Measurements from ENCODE around the gene PINLYP.

DNA sequence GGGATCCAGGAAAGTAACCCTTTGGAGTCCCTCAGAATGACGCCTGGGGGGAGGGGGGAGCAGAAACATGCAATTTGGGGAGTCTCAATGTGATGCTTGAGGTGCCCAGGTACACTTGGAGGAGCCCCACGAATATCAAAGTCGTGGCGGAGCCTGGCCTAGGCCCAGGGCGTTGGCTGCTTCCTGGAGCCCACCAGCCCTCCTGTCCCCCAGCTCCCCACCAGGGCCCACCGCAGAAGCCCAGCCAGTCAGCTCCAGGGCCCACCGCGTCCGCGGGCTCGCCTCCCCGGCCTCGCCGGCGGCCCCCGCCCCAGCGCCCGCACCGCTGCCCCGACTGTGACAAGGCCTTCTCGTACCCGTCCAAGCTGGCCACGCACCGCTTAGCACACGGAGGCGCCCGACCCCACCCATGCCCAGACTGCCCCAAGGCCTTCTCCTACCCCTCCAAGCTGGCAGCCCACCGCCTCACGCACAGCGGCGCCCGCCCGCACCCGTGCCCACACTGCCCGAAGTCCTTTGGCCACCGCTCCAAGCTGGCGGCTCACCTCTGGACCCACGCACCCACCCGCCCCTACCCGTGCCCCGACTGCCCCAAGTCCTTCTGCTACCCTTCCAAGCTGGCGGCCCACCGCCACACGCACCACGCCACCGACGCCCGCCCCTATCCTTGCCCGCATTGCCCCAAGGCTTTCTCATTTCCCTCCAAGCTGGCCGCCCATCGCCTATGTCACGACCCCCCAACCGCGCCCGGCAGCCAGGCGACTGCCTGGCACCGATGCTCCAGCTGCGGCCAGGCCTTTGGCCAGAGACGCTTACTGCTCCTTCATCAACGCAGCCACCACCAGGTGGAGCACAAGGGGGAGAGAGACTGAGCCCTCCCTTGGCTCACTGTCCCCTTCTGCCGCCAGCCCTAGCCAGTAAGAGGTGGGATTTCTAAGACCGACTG lies 40.5 kb upstream of the PINLYP start:
- no peak for TF ChIP-seq ZNF274 (IDR thresholded peaks at IDR 0.05; ENCODE audit: low read depth, low read length)
- no peak for TF ChIP-seq YY1 (IDR thresholded peaks at IDR 0.05; ENCODE audit: insufficient read depth, insufficient read length)
